GF-D8 (cell line): Measurements from ENCODE around the gene SLC22A3.
"Not testable (repeated sequence)": the region's sequence is repeated elsewhere in the genome, so short reads cannot be mapped to it uniquely, and the experiment has no call there.

Experiments
- DNase-seq: peaks from one replicate; lab custom pipeline; 2025; lab: John Stamatoyannopoulos, UW

SLC22A3 gene

DNA sequence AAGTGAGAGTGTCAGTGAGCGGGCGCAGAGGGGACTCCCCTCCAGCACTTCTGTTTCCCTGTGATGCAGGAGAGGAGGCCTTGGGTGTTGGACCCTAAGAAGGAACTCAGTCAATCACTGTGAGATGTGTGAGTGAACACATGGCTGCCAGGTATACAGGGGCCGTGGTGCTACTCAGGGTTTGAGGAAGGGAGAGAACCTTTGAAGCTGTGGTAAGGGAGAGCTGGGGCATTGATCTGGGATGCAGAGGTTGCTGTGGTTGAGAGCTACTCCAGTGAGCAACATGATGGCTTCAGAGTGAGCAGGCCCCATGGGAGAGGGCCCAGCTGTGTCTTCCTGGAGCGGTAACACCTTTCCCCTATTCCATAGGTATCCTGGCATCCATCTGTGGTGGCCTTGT lies 99.2 kb downstream of the SLC22A3 start:
- no peak for DNase-seq

DNA sequence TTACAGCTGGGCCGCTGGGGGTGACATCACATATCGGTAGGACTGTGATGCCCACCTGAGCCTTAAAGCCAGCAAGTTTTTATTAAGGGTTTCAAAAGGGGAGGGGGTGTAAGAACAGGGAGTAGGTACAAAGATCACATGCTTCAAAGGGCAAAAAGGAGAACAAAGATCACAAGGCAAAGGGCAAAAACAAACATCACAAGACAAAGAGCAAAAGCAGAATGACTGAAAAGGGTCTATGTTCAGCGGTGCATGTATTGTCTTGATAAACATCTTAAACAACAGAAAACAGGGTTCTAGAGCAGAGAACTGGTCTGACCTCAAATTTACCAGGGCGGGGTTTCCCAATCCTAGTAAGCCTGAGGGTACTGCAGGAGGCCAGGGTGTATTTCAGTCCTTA lies 101.6 kb downstream of the SLC22A3 start:
- DNase-seq: not testable (repeated sequence)

DNA sequence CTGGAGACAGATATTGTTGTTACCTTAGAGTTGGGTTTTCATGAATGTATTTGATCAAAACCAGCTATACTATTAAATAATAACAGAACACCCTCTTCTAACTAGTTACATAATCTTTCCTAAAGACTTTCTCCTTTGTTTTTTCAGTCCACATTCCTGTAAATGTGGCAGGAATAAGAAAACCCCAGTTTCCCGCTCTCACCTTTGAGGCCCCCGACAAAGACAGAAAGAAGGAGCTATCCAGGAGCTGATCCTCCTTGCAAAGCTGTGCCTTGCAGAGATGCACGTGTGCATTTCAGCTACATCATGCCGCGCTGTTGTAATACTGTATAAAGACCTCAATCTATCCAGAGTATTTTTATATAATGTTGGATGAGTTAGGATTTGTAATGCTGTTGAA lies 102.7 kb downstream of the SLC22A3 start:
- DNase-seq: no peak

DNA sequence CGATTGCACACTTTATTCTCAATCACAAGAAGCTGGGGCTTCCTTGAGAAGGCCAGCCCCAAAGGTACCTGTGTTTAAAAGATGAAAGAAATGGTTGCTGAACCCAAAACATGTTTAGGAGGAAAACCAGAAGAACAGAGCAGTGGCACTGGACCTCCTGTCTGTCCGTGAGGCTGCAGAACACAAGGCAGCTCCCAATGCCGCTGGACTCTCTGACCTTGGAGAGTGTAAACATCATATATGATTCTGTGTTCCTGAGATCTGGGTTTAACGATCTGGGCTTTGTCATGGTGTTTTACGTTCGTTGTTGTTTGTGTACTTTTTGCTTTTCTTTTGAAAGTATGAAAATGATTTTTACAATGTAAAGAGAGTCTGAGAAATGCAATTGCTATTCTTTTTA lies 106.1 kb downstream of the SLC22A3 start:
- DNase-seq: no peak

DNA sequence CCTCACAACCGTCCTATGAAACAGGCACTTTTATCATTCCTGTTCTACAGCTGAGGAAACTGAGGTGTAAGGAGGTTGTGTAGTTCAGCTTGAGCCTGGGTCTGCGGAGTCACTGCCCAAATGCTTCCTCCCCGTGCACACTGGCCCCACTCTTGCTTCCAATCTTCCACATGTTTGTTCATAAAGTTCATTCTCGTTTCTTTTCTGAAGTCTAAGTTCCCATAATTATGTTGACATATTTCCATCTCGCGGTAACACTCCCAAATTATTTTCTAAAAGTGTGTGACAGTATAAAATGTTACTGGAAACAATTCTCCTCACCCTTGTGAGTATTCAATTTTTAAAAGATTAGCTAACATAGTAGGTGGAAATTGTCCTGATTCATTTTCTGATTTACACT lies 106.9 kb downstream of the SLC22A3 start:
- no peak for DNase-seq

DNA sequence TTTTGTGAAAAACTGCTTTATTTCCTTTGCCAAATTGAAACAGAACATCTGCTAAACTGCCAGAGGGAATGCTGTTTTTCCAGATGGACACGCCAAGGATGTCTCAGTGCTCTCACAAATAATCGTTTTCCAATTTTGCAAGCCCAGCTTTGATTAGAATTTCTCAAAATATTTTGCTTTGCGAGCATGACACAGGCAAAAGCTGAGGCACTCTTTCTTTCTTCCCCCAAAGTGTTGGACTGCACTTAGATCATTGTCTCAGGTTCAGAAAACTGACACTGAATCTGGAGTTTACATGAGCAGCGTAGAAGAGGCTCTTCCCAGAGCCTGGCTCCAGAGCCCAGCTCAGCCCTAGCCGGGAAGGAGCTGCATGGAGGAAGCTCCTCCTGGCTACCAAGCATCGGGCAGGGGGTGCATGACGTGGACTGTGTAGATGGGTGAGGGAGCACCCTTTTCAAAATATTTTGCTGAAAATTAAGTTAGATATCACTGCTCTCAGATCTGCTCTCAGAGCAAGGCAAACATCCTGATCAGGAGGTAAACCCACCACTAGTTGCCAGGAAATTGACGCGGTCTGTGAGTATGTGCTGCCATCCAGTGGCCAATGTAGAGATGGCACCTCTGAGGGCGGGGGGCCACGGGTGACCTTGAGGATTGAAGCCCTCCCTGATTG lies 107.5 kb downstream of the SLC22A3 start:
- no peak for DNase-seq

DNA sequence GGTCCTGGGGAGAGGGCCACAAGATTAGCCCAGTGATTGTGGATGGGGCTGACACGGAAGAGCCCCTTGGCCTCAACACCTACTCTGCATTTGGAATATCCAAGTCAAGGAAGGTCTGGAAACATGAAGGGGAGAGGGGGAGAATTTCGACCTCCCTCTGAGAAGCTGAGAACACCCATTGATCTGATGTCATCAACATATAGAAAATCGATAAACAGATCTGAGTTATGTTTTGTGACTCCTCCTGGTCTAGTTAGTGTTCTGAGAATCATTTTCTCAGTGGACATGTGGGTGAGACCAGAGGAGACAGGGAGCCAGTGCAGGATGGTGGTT lies 108.0 kb downstream of the SLC22A3 start:
- DNase-seq: no peak

DNA sequence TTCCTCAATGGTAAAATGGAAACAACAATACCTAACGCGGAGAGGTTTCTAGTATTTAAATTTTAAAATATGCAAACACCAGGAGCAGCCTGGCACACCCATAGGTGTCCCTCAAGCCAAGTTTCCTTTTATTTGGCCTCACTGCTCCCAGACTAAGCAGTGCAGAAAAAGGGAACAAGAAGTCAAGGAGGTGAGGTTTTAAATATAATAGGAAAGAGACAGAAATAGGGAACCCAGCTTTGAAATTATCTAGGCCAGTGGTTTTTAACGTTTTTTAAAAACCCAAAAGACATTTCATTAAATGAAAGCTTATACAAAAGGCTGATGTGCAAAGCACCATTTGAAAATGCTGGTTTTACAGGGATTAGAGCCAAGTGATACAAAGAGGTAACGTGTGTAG lies 109.6 kb downstream of the SLC22A3 start:
- no peak for DNase-seq

DNA sequence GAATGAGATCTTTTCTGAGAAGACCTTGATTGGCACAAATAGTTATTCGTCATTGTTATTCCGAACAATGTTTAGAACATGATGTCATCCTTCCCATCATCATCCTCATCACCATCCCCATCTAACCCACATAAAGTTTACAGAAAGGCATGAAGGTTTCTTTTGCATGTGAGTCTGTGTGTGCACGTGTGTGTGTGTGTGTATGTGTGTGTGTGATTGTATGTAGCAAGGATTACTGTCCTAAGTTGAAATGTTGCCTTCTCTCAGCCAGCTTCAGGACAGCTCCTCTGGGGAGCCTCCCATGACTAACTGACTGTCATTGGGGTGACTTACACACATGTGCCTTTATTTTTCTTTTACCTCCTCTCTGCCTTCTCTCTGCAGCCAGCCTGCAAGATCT lies 113.5 kb downstream of the SLC22A3 start:
- DNase-seq: no peak

DNA sequence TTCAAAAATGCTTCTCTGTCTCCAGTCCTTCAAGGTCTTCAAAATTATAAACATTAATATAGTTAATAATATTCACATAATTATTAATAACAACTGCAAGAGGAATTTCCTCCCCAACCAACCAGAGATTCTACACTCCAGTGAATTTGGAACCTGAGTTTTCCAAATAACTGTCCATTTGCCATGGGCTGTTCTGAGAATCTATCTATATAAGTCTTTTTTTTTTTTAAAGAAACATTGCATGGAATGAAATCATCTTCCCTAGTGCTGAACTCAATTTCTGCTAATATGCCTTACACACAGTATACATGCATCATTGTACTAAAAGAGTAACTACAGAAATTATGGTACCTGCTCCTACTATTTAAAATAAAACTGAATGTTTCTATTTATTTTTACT lies 113.9 kb downstream of the SLC22A3 start:
- DNase-seq: no peak

DNA sequence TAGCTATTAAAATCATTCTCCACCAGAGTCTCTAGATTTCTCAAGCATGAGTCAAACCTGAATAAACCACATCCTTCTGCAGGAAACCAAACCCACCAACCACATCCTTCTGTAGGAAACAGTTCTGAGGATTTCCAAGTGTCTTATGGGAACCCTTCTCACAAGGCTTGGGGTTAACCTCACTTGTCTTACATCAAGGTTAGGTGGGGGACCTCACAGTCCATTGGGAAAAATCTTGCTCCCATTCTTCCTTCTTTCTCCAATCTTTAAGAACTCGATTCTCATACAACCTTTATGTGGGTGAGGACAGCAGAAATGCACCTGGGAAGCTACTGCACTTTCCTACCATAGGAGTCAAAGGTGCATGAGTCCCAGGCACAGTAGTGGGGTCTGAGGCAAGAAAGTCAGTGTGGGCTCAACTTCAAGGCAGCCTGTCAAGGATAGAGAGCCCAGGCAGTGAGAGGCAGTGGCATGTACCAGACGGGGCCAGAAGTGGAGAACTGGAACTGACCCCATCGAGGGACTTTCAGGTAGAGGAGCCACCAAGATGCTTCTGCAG lies 114.5 kb downstream of the SLC22A3 start:
- DNase-seq: peak; percentile 68

DNA sequence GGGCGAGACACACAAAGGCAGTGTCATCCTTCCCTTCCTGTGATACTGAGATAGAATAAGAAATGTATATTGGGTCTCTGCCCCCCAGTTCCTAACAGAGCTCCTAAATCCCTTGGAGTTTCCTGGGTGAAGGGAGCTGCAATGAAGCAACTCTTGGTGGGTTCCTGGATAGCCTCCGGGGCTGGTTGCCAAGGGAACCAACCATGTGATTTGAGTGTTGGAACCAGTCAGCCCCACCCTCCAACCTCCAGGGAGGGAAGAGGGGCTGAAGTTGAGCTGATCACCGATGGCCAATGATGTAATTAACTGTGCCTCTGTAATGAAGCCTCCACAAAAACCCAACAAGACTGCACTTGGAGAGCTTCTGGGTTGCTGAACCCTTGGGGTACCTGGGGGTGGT lies 116.6 kb downstream of the SLC22A3 start:
- no peak for DNase-seq

DNA sequence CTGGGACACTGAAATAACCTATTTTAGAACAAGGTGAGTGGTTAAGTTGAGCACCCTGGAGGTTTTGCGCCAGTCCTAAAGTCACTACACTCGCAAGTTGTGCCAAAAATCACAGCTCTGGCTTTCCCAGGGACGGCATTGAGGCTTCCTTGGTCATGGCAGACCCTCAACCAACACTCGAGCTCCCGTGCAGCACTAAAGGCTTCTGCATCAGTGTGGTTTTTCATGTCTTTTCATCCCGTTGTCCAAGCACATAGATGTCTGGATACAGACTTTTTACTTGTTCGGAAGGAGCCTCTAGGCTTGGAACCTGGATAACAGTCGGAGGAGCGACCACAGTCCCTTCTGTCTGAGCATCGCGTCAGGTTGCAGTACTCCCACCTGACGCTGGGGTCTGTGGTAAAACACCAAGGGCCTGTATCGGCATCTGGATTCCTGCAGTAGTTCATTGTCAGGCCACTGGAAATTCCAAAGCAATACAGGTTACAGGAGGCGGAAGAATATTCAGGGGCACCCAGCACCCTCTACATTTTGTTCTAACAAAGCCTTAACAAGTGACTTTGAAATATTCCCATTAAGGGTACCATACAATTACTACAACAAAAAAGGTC lies 119.2 kb downstream of the SLC22A3 start:
- not testable (repeated sequence) for DNase-seq

DNA sequence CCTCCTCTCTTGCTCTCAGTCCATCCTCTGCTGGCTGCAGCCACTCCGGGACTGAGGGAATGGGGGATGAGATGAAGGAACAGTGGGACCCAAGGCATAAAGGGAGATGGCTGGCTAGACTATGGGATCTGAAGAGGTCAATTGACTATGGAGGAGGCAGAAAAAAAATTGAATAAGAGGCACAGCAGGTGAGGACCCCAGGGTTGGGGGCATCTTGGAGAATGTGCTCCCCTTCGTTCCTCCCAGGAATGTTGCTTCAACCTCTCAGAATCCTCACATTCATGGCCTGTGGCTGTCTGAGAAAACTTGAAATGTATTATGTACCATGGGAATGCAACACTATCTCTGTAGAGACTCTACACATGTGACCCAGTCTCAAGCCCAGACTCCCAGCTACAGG lies 121.0 kb downstream of the SLC22A3 start:
- no peak for DNase-seq

DNA sequence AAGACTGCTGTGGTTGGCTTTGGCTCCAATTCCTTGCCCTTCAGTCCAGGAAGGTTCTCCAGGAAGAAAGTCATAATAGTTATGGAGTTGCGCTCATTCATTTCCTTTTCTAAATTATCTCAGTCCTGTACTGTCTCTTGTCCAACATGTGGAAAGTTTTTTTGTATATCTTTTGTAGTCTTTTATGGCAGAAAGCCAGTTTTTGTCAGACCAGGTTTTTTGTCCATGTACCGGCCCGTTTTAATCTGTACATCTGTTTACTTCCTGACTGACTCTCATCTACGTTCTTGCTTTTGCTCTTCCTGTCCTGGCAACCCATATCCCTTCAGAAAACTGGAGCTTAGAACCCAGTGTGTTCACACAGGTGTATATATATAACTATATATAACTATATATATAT lies 127.9 kb downstream of the SLC22A3 start:
- not testable (repeated sequence) for DNase-seq

DNA sequence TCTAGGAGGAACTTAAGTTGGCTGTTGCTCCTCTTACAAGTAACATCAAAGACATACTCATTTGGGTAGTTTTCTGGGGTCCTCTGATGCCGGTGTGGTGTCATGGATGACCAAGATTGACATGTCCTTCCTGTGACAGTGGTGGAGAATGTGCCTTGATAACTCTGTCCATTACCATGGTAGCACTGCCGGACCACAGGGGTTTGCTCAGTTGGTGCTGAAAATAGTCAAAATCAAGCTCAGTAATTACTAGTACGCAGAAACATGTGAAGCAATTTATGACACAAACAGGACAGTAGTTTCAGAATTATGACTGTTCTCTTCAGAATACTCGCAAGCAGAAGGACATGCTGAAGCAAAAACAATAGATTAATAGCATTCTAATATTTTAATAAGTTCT lies 128.9 kb downstream of the SLC22A3 start:
- not testable (repeated sequence) for DNase-seq

DNA sequence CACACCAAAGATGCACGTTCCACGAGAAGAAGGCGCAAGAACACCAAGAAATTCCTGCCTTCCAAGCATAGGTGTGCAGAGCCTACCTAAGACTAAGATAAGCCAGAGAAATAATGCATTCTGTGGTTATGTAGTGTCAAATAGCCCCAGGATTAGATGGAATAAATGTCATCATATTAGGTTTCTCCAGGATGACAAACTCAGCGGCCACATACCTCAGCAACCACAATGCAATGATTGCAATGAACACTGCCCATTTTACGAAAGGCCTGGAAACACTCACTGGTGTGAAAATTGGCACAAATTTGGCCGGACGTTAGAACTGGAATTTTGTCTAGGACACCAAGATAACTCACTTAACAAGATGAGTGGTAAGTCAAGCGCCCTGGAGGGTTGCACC lies 129.7 kb downstream of the SLC22A3 start:
- DNase-seq: no peak

DNA sequence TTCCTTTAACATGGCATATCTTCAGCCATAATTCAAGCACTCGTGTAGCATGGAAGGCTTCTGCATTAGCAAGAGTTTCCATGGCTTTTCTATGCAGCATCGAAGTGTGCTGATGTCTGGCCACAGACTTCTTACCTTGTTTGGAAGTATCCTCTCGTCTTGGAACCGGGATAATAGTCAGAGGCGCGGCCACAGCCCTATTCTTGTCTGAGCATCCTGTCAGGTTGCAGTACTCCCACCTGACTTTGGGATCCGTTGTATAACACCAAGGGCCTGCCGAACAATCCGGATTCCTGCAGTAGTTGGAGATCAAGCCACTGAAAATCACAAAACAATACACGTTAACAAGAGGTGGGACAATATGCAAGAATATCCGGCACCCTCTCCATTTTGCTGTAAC lies 138.9 kb downstream of the SLC22A3 start:
- no peak for DNase-seq

DNA sequence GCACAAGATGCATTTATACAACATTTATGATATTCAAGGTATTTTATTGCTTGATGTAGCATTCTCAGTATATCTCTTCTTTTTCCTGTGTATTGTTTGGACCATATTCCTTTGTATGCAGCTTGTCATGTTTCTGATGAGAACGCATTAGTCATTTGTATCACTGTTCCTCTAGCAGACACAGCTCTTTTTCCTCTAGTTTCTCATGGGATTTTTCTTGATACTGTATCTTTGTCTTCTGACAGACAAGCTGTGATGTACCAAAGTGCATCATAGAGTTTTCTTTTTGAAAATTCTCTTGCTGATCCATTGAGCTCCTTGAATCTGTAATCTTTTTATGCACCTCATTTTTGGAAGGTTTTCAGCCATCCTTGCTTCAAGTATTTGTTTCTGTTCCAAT lies 140.9 kb downstream of the SLC22A3 start:
- no peak for DNase-seq

DNA sequence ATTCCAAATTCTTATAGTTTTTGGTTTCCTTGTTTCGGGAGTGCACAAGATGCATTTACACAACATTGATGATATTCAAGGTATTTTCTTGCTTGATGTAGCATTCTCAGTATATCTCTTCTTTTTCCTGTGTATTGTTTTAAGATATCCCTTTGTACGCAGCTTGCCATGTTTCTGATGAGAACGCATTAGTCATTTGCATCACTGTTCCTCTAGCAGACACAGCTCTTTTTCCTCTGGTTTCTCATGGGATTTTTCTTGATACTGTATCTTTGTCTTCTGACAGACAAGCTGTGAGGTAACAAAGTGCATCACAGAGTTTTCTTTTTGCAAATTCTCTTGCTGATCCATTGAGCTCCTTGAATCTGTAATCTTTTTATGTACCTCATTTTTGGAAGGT lies 146.4 kb downstream of the SLC22A3 start:
- no peak for DNase-seq

DNA sequence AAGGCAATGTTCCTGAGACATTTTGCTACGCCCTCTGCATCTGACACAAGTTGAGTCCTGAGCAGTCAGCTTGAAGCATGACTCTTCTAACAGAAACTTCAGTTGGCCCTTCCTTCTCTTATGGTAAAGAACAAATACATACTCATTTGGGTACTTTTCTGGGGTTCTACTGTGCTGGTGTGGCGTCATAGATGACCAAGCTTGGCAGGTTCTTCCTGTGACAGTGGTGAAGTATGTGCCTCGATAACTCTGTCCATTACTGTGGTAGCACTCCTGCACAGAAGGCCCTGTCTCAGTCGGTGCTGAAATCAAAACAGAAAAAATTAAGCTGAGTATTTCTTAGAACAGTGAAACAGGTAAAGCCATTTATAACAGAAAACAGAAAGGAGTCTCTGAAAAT lies 152.5 kb downstream of the SLC22A3 start:
- DNase-seq: no peak
